Fibroblast of lung (primary cell): ENCODE results near the gene PRPSAP2. TPM values are rescaled to one million over a fixed set of nuclear protein-coding genes. Genes with fewer than 3 reads are reported as not detected.

Experiments
- DNase-seq, 2 donors: peaks; one replicate each; pipeline versions ENCODE4 v3.0.0 to v3.0.0-alpha.2; 2010; ENCODE audit warnings: low read depth in 2 of 2
- H2AFZ ChIP-seq: 2 replicates; pipeline ENCODE4 v1.5.1; 2012; ENCODE audit warnings: low read length, control low read depth, inconsistent platforms
- H3K27ac ChIP-seq: 2 replicates; pipeline ENCODE4 v1.5.1; 2011; ENCODE audit warnings: low read length, control low read depth; ENCODE audit not compliant: insufficient read depth
- H3K27me3 ChIP-seq: 2 replicates; pipeline ENCODE4 v1.5.1; 2011; ENCODE audit warnings: mild to moderate bottlenecking, low read length; ENCODE audit not compliant: control insufficient read depth, insufficient read depth
- H3K36me3 ChIP-seq: 2 replicates; pipeline ENCODE4 v1.5.1; 2011; ENCODE audit warnings: low read length; ENCODE audit not compliant: control insufficient read depth, insufficient read depth
- H3K4me1 ChIP-seq: 2 replicates; pipeline ENCODE4 v1.5.1; 2011; ENCODE audit warnings: low read length; ENCODE audit not compliant: control insufficient read depth, insufficient read depth; ENCODE audit errors: extremely low read depth
- H3K4me2 ChIP-seq: 2 replicates; pipeline ENCODE4 v1.5.1; 2011; ENCODE audit warnings: low read length, control low read depth; ENCODE audit not compliant: insufficient read depth; ENCODE audit errors: extremely low read depth
- H3K4me3 ChIP-seq, 4 experiments: fragments of 200-600 bp in 1 of 4; sonication (generic) in 1 of 4; replicated peaks in 1 of 4; 2 replicates each; pipeline ENCODE4 v1.5.1; 2011 to 2016; ENCODE audit warnings: low read length in 4 of 4, low read depth in 3 of 4, mild to moderate bottlenecking in 3 of 4, control low read depth in 2 of 4, inconsistent platforms in 1 of 4, mixed read lengths in 1 of 4; ENCODE audit not compliant: insufficient read depth in 1 of 4; ENCODE audit errors: control extremely low read depth in 1 of 4
- H3K79me2 ChIP-seq: 2 replicates; pipeline ENCODE4 v1.5.1; 2012; ENCODE audit warnings: mild to moderate bottlenecking, low read length, inconsistent platforms; ENCODE audit not compliant: control insufficient read depth, insufficient read depth
- H3K9ac ChIP-seq: 2 replicates; pipeline ENCODE4 v1.5.1; 2011; ENCODE audit warnings: mild to moderate bottlenecking, low read length, control low read depth; ENCODE audit not compliant: insufficient read depth
- H3K9me3 ChIP-seq: 2 replicates; pipeline ENCODE4 v1.5.1; 2012; ENCODE audit warnings: low read depth, low read length; ENCODE audit not compliant: control insufficient read depth, insufficient read depth
- H4K20me1 ChIP-seq: 2 replicates; pipeline ENCODE4 v1.5.1; 2011; ENCODE audit warnings: low read length; ENCODE audit not compliant: control insufficient read depth, insufficient read depth; ENCODE audit errors: extremely low read depth
- EZH2 ChIP-seq: IDR thresholded peaks from 2 replicates; pipeline ENCODE4 v1.5.1; 2012; ENCODE audit warnings: low read length, control low read depth, mild to moderate bottlenecking; ENCODE audit errors: missing control alignments
- polyA plus RNA-seq, 2 donors: library from polyadenylated mRNA; depleted of rRNA in 1 of 2; stranded (reverse) in 1 of 2; unstranded in 1 of 2; fragments of >200 nt; gene quantifications; 2 replicates each; pipeline ENCODE4 v1.2.1, GENCODE V29; 2011 to 2012; ENCODE audit warnings: missing spikeins in 1 of 2
- total RNA-seq: library from RNA; depleted of rRNA; stranded (reverse); fragments of >200 nt; gene quantifications from 2 replicates; pipeline ENCODE4 v1.2.1, GENCODE V29; 2014
- TF ChIP-seq, protein P1 (sequence below), 2 donors: IDR thresholded peaks in 1 of 2; conservative IDR thresholded peaks in 1 of 2; 1 replicate in 1 of 2; 2 replicates in 1 of 2; pipeline ENCODE4 v1.5.1; 2011 to 2012; ENCODE audit warnings: low read length in 2 of 2, control low read depth in 1 of 2, inconsistent platforms in 1 of 2, low read depth in 1 of 2, mild to moderate bottlenecking in 1 of 2

Gene PRPSAP2
- total and polyA plus RNA-seq, 2 donors (not counting 1 experiment from before 2014, with no cell fraction given), result 23.1 to 47.4 TPM

GRCh38 chr17:18964018-18964351 lies 106.1 kb downstream of the PRPSAP2 start:
- no peaks in the 10 kb centered on the region for H3K79me2 ChIP-seq
- H3K4me1 ChIP-seq, result no peaks in the 10 kb centered on the region
- no peak for DNase-seq
- no peaks in the 10 kb centered on the region for H3K27me3 ChIP-seq
- no peak overlapping the region for H2AFZ ChIP-seq
- no peak overlapping the region for H3K4me3 ChIP-seq
- no peak for TF ChIP-seq EZH2
- TF ChIP-seq, protein P1, sequence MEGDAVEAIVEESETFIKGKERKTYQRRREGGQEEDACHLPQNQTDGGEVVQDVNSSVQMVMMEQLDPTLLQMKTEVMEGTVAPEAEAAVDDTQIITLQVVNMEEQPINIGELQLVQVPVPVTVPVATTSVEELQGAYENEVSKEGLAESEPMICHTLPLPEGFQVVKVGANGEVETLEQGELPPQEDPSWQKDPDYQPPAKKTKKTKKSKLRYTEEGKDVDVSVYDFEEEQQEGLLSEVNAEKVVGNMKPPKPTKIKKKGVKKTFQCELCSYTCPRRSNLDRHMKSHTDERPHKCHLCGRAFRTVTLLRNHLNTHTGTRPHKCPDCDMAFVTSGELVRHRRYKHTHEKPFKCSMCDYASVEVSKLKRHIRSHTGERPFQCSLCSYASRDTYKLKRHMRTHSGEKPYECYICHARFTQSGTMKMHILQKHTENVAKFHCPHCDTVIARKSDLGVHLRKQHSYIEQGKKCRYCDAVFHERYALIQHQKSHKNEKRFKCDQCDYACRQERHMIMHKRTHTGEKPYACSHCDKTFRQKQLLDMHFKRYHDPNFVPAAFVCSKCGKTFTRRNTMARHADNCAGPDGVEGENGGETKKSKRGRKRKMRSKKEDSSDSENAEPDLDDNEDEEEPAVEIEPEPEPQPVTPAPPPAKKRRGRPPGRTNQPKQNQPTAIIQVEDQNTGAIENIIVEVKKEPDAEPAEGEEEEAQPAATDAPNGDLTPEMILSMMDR (conservative IDR thresholded peaks at IDR 0.05 in 1 of 2, IDR thresholded peaks at IDR 0.05 in 1 of 2; ENCODE audit: low read depth in 1 of 2, low read length in 2 of 2), result no peak
- no peak overlapping the region for H3K4me2 ChIP-seq
- no peaks in the 10 kb centered on the region for H4K20me1 ChIP-seq
- H3K27ac ChIP-seq, result no peak overlapping the region
- H3K9ac ChIP-seq, result no peak overlapping the region
- no peaks in the 10 kb centered on the region for H3K9me3 ChIP-seq
- H3K36me3 ChIP-seq, result no peaks in the 10 kb centered on the region

DNA sequence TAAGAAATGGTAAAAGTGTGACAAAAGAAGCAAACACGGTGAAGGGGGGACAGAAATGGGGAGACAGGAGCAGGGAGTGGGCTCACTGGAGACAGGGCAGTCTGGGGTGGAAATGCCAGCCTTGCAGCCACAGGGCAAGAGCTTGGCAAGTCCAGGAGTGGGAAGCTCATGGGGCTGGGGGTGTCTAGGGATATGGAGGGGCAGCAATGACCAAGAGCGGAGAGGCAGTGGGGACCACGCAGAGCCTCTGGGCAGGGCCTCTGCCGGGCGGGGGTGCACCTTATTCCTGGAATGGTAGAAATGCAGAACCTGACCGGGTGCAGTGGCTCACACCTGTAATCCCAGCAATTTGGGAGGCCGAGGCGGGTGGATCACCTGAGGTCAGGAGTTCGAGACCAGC lies 106.6 kb downstream of the PRPSAP2 start:
- Histone ChIP-seq H3K79me2 (no peaks in the 10 kb centered on the region), H3K9ac (no peak overlapping the region), H3K4me2 (no peak overlapping the region), H3K4me1 (no peaks in the 10 kb centered on the region), H3K4me3 (no peak overlapping the region), H3K36me3 (no peaks in the 10 kb centered on the region), H3K27ac (no peak overlapping the region), H2AFZ (no peak overlapping the region), H4K20me1 (no peaks in the 10 kb centered on the region), H3K27me3 (no peaks in the 10 kb centered on the region), H3K9me3 (no peaks in the 10 kb centered on the region)
- DNase-seq, result no peak
- no peak for TF ChIP-seq EZH2
- TF ChIP-seq, protein P1 (conservative IDR thresholded peaks at IDR 0.05 in 1 of 2, IDR thresholded peaks at IDR 0.05 in 1 of 2; ENCODE audit: low read depth in 1 of 2, low read length in 2 of 2), result no peak

- Histone ChIP-seq H3K9ac (no peak overlapping the region), H2AFZ (no peak overlapping the region), H3K4me3 (no peak overlapping the region), H3K27me3 (no peaks in the 10 kb centered on the region), H3K79me2 (no peaks in the 10 kb centered on the region), H3K4me1 (no peaks in the 10 kb centered on the region), H3K9me3 (no peaks in the 10 kb centered on the region), H3K4me2 (no peak overlapping the region), H3K27ac (no peak overlapping the region), H4K20me1 (no peaks in the 10 kb centered on the region), H3K36me3 (no peaks in the 10 kb centered on the region)
- DNase-seq, result no peak
- no peak for TF ChIP-seq EZH2
- TF ChIP-seq, protein P1 (conservative IDR thresholded peaks at IDR 0.05 in 1 of 2, IDR thresholded peaks at IDR 0.05 in 1 of 2; ENCODE audit: low read depth in 1 of 2, low read length in 2 of 2), result no peak
These were observed 107.8 kb downstream of the PRPSAP2 start for GRCh38 chr17:18965530-18966236.
